Glomerular visceral epithelial cell (primary cell): Measurements from ENCODE around the gene ZNF664.

Source experiments
- DNase-seq: peaks from one replicate; pipeline ENCODE4 v3.0.0-alpha.2; 2016; ENCODE audit errors: extremely low spot score

The ZNF664 gene

GRCh38 chr12:123958876-123959275 lies 14.1 kb upstream of the ZNF664 start:
- DNase-seq, result no peak

DNA sequence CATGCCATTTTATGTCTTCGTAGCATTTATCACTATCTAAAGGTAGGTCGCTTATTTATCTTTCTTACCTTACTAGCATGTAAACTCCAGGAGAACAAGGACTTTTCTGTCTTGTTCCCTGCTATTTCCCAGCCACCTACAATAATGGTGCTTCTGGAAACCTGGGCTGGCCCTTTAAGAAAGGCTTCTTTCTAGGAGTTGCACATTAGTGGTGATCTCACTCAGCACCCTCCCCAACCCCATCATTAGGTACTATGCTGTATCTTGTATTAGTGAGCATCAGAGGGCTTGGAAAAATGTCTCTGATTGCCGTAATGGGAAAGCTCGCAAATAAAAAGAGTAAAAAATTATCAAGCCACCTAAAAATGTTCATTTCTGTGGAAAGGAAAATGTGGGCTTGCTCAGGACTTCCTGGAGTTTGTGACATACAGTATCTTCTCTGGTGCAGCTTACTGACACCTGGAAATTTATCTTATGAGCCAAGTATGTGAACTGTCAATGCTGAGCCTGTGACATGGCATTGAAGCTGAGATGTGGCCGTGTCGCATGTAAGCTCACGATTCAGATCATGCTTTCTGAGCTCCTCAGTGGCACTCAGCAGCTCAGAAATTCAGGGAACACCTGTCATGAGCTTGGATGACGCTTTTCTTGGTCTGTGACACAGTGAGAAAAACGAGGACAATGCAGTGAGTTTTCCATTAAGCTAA lies 12.8 kb upstream of the ZNF664 start:
- no peak for DNase-seq

- DNase-seq, result no peak
Observed at GRCh38 chr12:123960856-123961255, 12.2 kb upstream of the ZNF664 start.

- DNase-seq, result no peak
Observed at GRCh38 chr12:123961585-123962345, 11.2 kb upstream of the ZNF664 start.

GRCh38 chr12:123962513-123962912 lies 10.5 kb upstream of the ZNF664 start:
- no peak for DNase-seq

GRCh38 chr12:123963821-123964220 lies 9.2 kb upstream of the ZNF664 start:
- no peak for DNase-seq

- no peak for DNase-seq
Observed at GRCh38 chr12:123965382-123965781, 7.6 kb upstream of the ZNF664 start.

DNA sequence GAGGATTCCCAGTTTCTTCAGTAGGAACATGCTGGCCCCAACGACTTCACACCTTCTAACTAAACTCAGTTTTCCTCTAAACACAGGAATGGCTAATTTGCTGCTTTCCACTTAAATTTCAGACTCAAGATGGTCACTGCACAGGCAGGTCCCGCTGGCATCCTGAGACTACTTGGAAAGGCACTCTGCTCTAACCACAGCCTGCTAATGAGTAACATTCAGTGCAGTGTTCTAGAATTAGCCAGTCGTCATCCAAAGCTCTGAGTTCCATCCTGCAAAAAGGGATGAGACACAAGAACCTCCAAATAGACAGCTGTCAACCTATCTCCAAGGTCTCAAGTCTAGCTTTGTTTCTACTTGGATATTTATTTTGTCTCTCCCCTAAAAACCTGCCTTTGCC lies 6.4 kb upstream of the ZNF664 start:
- DNase-seq, result peak; percentile 62

GRCh38 chr12:123967121-123967586 lies 5.9 kb upstream of the ZNF664 start:
- DNase-seq, result peak; percentile 22

DNA sequence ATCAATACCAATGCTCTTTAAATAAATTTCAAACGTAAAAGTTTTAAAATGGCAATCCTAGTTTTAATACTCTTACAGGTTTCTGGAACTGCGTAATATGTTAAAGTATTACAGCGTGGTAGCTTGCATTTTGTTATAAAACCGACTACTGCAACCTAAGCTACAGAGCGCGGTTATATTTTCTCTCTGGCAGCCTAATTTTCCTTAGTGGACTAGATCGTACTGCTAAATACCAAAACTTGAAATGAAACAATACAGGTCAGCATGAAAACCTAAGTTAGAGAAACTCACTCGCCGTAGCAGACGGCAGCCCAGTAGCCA lies 1.6 kb upstream of the ZNF664 start:
- DNase-seq, result no peak

DNA sequence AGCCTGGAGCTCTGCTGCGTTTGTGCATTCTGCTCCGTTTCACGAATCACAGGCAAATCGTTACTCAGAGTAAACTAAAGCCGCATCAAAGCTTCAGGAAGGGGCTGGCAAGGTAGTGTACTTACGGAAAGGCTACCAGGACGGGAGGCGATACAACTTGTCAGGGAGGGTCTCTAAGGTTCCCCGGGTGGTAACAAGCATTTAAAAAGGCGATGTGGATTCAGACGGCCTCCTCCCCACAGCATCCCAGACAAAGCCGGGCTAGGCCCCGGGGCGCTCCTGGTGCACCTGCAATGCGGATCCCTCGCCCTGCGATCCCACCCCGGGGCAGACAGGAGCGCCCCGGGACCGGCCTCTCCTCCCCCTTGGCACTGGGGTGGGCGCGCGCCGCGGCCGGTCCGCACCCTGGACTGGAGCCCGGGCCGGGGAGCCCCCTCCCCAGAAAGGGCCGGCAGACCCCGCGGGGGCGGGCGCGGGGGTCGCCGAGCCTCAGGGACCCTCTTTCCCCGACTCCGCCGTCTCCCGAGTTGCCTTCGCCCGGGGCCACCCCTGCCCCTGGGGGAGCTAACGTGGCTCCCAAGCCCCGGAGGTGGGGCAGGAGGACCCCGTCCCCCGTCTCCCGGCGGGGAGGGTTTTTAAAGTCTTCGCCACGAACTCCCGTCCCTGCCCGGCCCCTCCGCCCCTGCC lies 1.1 kb upstream of the ZNF664 start:
- DNase-seq, result peak; percentile 42

GRCh38 chr12:123973552-123974341 lies 732 bp downstream of the ZNF664 start:
- peak; percentile 30 for DNase-seq

DNA sequence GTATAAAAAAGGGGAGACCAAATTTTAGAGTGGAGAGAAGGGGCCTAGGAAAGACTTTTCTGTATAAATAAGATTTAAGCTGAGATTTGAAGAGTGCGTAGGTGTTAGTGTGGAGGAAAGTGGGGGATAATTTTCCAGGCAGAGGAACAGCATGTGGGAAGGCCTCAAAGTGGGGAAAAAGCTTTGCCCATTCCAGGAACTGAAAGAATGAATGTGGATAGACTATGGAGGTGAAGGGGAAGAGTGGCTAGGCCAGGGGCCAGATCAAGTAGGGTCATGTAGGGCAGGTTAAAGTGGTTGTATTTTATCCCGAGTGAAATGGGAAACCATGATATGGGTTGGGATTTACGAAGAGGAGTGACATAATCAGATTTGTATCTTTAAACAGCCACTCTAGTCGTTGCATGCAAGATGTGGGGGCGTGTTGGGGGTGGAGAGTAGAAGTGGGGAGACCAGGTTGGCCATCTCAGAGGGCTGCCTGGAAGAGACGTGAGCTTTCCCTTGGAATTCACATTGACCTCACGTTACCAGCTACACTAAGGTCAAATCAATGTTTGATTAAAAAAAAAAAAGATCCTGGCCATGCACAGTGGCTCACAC lies 3.3 kb downstream of the ZNF664 start:
- DNase-seq, result no peak

DNA sequence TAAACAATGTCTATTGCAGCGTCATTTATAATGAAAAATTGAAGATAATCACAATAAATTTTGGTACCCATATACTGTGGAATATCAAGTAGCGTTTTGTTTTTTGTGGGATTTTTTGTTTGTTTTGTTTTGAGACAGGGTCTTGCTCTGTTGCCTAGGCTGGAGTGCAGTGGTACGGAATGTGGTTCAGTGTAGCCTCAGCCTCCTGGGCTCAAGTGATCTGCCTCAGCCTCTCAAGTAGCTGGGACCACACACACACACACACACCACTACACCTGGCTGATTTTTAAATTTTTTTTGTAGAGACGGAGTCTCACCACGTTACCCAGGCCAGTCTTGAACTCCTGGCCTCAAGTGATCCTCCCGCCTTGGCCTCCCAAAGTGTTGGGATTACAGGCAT lies 6.6 kb downstream of the ZNF664 start:
- no peak for DNase-seq

- no peak for DNase-seq
Observed at GRCh38 chr12:123982269-123982668, 9.3 kb downstream of the ZNF664 start.

- peak; percentile 57 for DNase-seq
Observed at GRCh38 chr12:123983822-123984485, 10.9 kb downstream of the ZNF664 start.

GRCh38 chr12:123984903-123985302 lies 11.9 kb downstream of the ZNF664 start:
- no peak for DNase-seq

DNA sequence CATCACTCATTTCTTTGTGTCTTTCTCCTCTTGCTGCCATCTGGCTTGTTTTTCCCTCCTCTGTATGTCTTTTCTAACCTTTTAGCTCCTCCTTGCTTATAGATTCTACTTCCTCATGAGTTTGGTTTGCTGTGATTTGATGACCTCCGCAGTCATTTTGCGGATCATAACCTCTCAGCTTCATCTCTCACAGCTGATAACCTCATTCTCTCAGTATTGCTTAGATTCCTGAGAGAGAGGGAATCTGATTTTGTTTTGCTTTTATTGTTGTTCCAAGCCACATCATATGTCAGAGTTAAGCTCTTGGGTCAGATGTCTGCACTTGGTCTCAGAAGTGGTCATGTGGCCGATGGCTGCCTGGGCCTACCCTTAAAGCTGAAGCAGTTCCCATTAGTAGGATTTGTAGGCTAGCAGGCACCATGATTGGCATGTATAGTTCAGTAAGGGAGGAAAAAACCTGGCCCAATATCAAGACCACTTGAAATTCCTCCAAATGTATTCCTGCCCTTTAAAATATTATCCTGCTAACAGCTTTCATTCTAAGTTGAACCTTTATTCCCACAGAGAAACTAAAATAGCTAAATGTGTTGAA lies 13.5 kb downstream of the ZNF664 start:
- no peak for DNase-seq

- DNase-seq, result no peak
Observed at GRCh38 chr12:123987022-123987421, 14.0 kb downstream of the ZNF664 start.

DNA sequence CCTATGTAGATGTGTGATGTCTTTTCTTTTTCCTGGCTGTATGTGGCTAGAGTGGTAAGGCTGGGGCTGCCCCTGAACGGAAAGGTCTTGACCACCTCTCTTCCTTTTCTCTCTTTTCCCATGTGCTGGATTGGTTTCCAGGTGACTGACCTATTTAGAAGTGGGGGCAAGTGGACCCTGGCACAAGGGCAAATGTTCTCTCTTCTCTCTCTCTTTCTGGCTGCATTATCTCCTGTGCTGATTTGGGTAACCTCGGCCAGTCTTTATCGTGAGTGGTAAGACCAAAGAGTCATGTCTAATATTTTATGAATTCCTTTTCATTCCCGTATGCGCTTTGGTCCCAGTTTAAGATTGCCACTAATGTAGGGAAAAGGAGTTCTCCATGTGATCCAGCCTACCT lies 16.2 kb downstream of the ZNF664 start:
- no peak for DNase-seq

- no peak for DNase-seq
Observed at GRCh38 chr12:123989753-123990152, 16.7 kb downstream of the ZNF664 start.
